Keratinocyte (primary cell): ENCODE data around the gene LRIG3. TPM values are rescaled to one million over a fixed set of nuclear protein-coding genes. Genes with fewer than 3 reads are reported as not detected.

Source experiments
- DNase-seq: peaks from one replicate; pipeline ENCODE4 v3.0.0-alpha.2; 2011; ENCODE audit warnings: low read depth, missing footprints, low spot score
- FAIRE-seq: peaks from 2 replicates; lab custom pipeline; 2011; peaks lifted over from hg19 to GRCh38; lab: Jason Lieb, UNC
- H2AFZ ChIP-seq: 2 replicates; pipeline ENCODE4 v1.6.0; 2012; ENCODE audit warnings: low read length, control low read depth, inconsistent platforms; ENCODE audit not compliant: control insufficient read depth
- H3K27ac ChIP-seq: 2 replicates; pipeline ENCODE4 v1.5.1; 2011; ENCODE audit warnings: low read length; ENCODE audit not compliant: control insufficient read depth, insufficient read depth
- H3K27me3 ChIP-seq: 3 replicates; pipeline ENCODE4 v1.6.0; 2011; ENCODE audit warnings: low read length; ENCODE audit not compliant: control insufficient read depth, insufficient read depth; ENCODE audit errors: extremely low read depth
- H3K36me3 ChIP-seq, 2 experiments: 2 replicates in 1 of 2; 3 replicates in 1 of 2; pipeline ENCODE4 v1.5.1; 2011; ENCODE audit warnings: low read length in 2 of 2, mild to moderate bottlenecking in 1 of 2; ENCODE audit not compliant: control insufficient read depth in 2 of 2, insufficient read depth in 2 of 2; ENCODE audit errors: extremely low read depth in 1 of 2
- H3K4me1 ChIP-seq: 3 replicates; pipeline ENCODE4 v1.5.1; 2011; ENCODE audit warnings: low read length; ENCODE audit not compliant: control insufficient read depth, insufficient read depth; ENCODE audit errors: extremely low read depth
- H3K4me2 ChIP-seq: 3 replicates; pipeline ENCODE4 v1.6.0; 2011; ENCODE audit warnings: low read depth, low read length; ENCODE audit not compliant: control insufficient read depth, insufficient read depth; ENCODE audit errors: extremely low read depth
- H3K4me3 ChIP-seq, 3 experiments: fragments of 200-600 bp in 1 of 3; sonication (generic) in 1 of 3; 2 replicates in 2 of 3; 3 replicates in 1 of 3; pipeline ENCODE4 v1.5.1; 2011 to 2016; ENCODE audit warnings: low read length in 3 of 3, mild to moderate bottlenecking in 3 of 3, control low read depth in 2 of 3, inconsistent platforms in 1 of 3, low read depth in 1 of 3, mixed read lengths in 1 of 3, mixed run types in 1 of 3, moderate library complexity in 1 of 3; ENCODE audit not compliant: control insufficient read depth in 2 of 3, insufficient read depth in 2 of 3; ENCODE audit errors: extremely low read depth in 1 of 3
- H3K79me2 ChIP-seq: 2 replicates; pipeline ENCODE4 v1.6.0; 2012; ENCODE audit warnings: low read length; ENCODE audit not compliant: control insufficient read depth, insufficient read depth
- H3K9ac ChIP-seq: 3 replicates; pipeline ENCODE4 v1.6.0; 2011; ENCODE audit warnings: low read length; ENCODE audit not compliant: control insufficient read depth, insufficient read depth; ENCODE audit errors: extremely low read depth
- H3K9me1 ChIP-seq: 3 replicates; pipeline ENCODE4 v1.6.0; 2011; ENCODE audit warnings: low read length; ENCODE audit not compliant: control insufficient read depth, insufficient read depth; ENCODE audit errors: extremely low read depth
- H3K9me3 ChIP-seq: 2 replicates; pipeline ENCODE4 v1.5.1; 2012; ENCODE audit warnings: low read depth, low read length; ENCODE audit not compliant: control insufficient read depth
- H4K20me1 ChIP-seq: 3 replicates; pipeline ENCODE4 v1.6.0; 2011; ENCODE audit warnings: low read length; ENCODE audit not compliant: control insufficient read depth, insufficient read depth; ENCODE audit errors: extremely low read depth
- EZH2 ChIP-seq: IDR thresholded peaks from one replicate; pipeline ENCODE4 v1.6.1; 2012; ENCODE audit warnings: inconsistent platforms, mild to moderate bottlenecking, low read length, moderate library complexity
- dilution Hi-C: fragments of 300-500 bp; cut with MboI; formaldehyde crosslinking; loops from one replicate; pipeline ENCODE4 v1.7.0; 2020; ENCODE audit warnings: low sequenced_read_pairs; ENCODE audit not compliant: extremely low pct_ligation_motif_present
- polyA plus RNA-seq, 5 experiments: library from polyadenylated mRNA; depleted of rRNA in 3 of 5; stranded (reverse) in 3 of 5; stranded (forward) in 1 of 5; unstranded in 1 of 5; fragments of >200 nt; gene quantifications; 1 replicate in 1 of 5; 2 replicates in 3 of 5; 3 replicates in 1 of 5; pipeline versions ENCODE4 v1.2.1 to v1.2.3, GENCODE V29; 2011 to 2012; ENCODE audit warnings: missing spikeins in 2 of 5, low read depth in 1 of 5, low replicate concordance in 1 of 5
- TF ChIP-seq, protein P1 (sequence below), 3 experiments: IDR thresholded peaks in 1 of 3; conservative IDR thresholded peaks in 1 of 3; optimal IDR thresholded peaks in 1 of 3; 2 replicates in 2 of 3; 3 replicates in 1 of 3; pipeline versions ENCODE3 to v1.5.1; 2011; ENCODE audit warnings: low read length in 3 of 3, mild to moderate bottlenecking in 3 of 3, moderate library complexity in 2 of 3, control low read depth in 1 of 3, inconsistent platforms in 1 of 3; ENCODE audit not compliant: insufficient read depth in 2 of 3; ENCODE audit errors: extremely low read depth in 1 of 3

The LRIG3 gene
- polyA plus RNA-seq, 1 donor (not counting 4 experiments of a cell fraction or from before 2014, with no cell fraction given): 30.9 TPM

DNA sequence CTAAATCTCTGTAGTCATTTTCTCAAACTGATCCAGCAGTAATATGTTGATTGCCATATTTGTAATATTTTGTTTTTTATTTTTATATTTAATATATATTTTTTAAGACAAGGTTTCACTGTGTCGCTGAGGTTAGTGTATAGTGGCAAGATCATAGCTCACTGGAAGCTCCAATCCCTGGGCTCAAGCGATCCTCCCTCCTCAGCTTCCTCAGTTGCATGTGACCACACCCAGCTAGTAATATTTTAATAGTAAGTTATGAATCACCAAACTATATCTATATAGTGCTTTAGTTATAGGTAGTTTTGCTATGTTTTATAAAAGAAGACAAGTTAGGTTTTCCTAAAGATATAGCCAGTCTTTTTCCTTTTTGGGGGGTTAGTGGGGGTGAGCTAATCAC, 22.0 kb upstream of the LRIG3 start:
- no peak overlapping the region for H3K27ac ChIP-seq
- no peaks in the 10 kb centered on the region for H3K27me3 ChIP-seq
- H3K4me3 ChIP-seq: no peak overlapping the region
- no peaks in the 10 kb centered on the region for H3K36me3 ChIP-seq
- dilution Hi-C loops: no loop called here
- H3K9me3 ChIP-seq: no peaks in the 10 kb centered on the region
- no peaks in the 10 kb centered on the region for H4K20me1 ChIP-seq
- H3K4me1 ChIP-seq: no peaks in the 10 kb centered on the region
- H3K4me2 ChIP-seq: no peak overlapping the region
- no peaks in the 10 kb centered on the region for H3K79me2 ChIP-seq
- H3K9ac ChIP-seq: no peak overlapping the region
- H3K9me1 ChIP-seq: no peaks in the 10 kb centered on the region
- H2AFZ ChIP-seq: no peak overlapping the region
- TF ChIP-seq, protein P1, sequence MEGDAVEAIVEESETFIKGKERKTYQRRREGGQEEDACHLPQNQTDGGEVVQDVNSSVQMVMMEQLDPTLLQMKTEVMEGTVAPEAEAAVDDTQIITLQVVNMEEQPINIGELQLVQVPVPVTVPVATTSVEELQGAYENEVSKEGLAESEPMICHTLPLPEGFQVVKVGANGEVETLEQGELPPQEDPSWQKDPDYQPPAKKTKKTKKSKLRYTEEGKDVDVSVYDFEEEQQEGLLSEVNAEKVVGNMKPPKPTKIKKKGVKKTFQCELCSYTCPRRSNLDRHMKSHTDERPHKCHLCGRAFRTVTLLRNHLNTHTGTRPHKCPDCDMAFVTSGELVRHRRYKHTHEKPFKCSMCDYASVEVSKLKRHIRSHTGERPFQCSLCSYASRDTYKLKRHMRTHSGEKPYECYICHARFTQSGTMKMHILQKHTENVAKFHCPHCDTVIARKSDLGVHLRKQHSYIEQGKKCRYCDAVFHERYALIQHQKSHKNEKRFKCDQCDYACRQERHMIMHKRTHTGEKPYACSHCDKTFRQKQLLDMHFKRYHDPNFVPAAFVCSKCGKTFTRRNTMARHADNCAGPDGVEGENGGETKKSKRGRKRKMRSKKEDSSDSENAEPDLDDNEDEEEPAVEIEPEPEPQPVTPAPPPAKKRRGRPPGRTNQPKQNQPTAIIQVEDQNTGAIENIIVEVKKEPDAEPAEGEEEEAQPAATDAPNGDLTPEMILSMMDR (optimal IDR thresholded peaks at IDR 0.05 in 1 of 3, IDR thresholded peaks at IDR 0.05 in 1 of 3, conservative IDR thresholded peaks at IDR 0.05 in 1 of 3; ENCODE audit: extremely low read depth in 1 of 3, insufficient read depth in 2 of 3, low read length in 3 of 3): no peak
- TF ChIP-seq EZH2: no peak
- no peak for FAIRE-seq
- DNase-seq: no peak

DNA sequence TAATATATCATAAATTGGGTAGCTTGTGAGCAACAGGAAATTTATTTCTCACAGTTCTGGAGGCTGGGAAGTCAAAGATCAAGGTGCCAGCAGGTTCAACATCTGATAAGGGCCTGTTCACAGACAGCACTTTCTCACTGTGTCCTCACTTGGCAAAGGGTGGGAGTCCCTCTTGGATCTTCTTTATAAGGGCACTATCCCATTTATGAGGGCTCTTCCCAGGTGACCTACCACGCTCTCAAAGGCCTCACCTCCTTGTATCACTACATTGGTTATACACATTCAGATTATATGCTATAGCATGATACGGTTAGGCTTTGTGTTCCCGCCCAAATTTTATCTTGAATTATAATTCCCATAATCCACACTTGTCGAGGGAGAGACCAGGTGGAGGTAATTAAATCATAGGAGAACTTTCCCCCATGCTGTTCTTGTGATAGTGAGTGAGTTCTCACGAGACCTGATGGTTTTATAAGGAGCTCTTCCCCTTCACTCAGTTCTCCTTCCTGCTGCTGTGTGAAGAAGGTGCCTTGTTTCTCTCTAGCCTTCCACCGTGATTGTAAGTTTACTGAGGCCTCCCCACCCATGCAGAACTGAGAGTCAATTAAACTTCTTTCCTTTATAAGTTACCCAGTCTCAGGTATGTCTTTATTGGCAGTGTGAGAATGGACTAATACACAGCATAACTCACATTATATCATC, 19.2 kb upstream of the LRIG3 start:
- no peaks in the 10 kb centered on the region for H3K79me2 ChIP-seq
- no peak overlapping the region for H3K27ac ChIP-seq
- H3K4me3 ChIP-seq: no peak overlapping the region
- DNase-seq: no peak
- dilution Hi-C loops: no loop called here
- no peaks in the 10 kb centered on the region for H4K20me1 ChIP-seq
- TF ChIP-seq, protein P1 (optimal IDR thresholded peaks at IDR 0.05 in 1 of 3, IDR thresholded peaks at IDR 0.05 in 1 of 3, conservative IDR thresholded peaks at IDR 0.05 in 1 of 3; ENCODE audit: extremely low read depth in 1 of 3, insufficient read depth in 2 of 3, low read length in 3 of 3): no peak
- TF ChIP-seq EZH2: no peak
- no peaks in the 10 kb centered on the region for H3K36me3 ChIP-seq
- H2AFZ ChIP-seq: no peak overlapping the region
- no peak overlapping the region for H3K9ac ChIP-seq
- H3K9me3 ChIP-seq: no peaks in the 10 kb centered on the region
- H3K27me3 ChIP-seq: no peaks in the 10 kb centered on the region
- no peak overlapping the region for H3K4me2 ChIP-seq
- FAIRE-seq: no peak
- H3K9me1 ChIP-seq: no peaks in the 10 kb centered on the region
- no peaks in the 10 kb centered on the region for H3K4me1 ChIP-seq
